Esophagus squamous epithelium (tissue), 5 donors: Measurements from ENCODE around the gene ARHGAP23. TPM values are rescaled to one million over a fixed set of nuclear protein-coding genes. Genes with fewer than 3 reads are reported as not detected.

ENCODE experiments used
- DNase-seq: peaks from one replicate; lab custom pipeline; 2025; lab: John Stamatoyannopoulos, UW
- H3K27ac ChIP-seq, 4 donors: fragments of 200-600 bp; sonication (generic); one replicate each; pipeline ENCODE4 v1.5.1; 2016 to 2019; ENCODE audit warnings: mild to moderate bottlenecking in 1 of 4
- H3K27me3 ChIP-seq, 4 donors: fragments of 200-600 bp; sonication (generic); 1 replicate in 3 of 4; 2 replicates in 1 of 4; pipeline versions ENCODE4 v1.5.1 to v1.6.0; 2017 to 2021; ENCODE audit warnings: antibody characterized with exemption in 1 of 4
- H3K36me3 ChIP-seq, 3 donors: fragments of 200-600 bp; sonication (generic); one replicate each; pipeline ENCODE4 v1.5.1; 2016 to 2019
- H3K4me1 ChIP-seq, 3 donors: fragments of 200-600 bp; sonication (generic); one replicate each; pipeline ENCODE4 v1.5.1; 2017 to 2019
- H3K4me3 ChIP-seq, 4 donors: fragments of 200-600 bp; sonication (generic); 1 replicate in 3 of 4; 2 replicates in 1 of 4; pipeline ENCODE4 v1.5.1; 2016 to 2019; ENCODE audit warnings: mild to moderate bottlenecking in 2 of 4, moderate library complexity in 1 of 4
- H3K9me3 ChIP-seq, 3 donors: fragments of 200-600 bp; sonication (generic); one replicate each; pipeline ENCODE4 v1.5.1; 2016 to 2019
- POLR2A ChIP-seq, 4 donors: fragments of 450-650 bp; IDR thresholded peaks; one replicate each; pipeline ENCODE4 v1.6.1; 2017; ENCODE audit warnings: antibody characterized with exemption in 4 of 4, mild to moderate bottlenecking in 4 of 4, moderate library complexity in 3 of 4
- WGBS, 2 donors: methylation state at CpG; one replicate each; pipeline ENCODE4 v1.1.5; 2018; 5-methylcytosine and 5-hydroxymethylcytosine counted together
- intact Hi-C: fragments of 100-400 bp; cut with DNase I; formaldehyde crosslinking; loops from one replicate; pipeline ENCODE4 v1.15.0; 2022
- total RNA-seq, 4 donors: library from RNA; depleted of rRNA; stranded (reverse); fragments of >200 nt; gene quantifications; one replicate each; pipeline ENCODE4 v1.1.0, GENCODE V29; 2016
- TF ChIP-seq, protein P1 (sequence below), 6 experiments: fragments of 450-650 bp in 4 of 6; fragments of 200-600 bp in 2 of 6; sonication (generic) in 2 of 6; IDR thresholded peaks; one replicate each; pipeline ENCODE4 v1.5.1; 2016 to 2019; ENCODE audit warnings: antibody characterized with exemption in 6 of 6, mild to moderate bottlenecking in 4 of 6, moderate library complexity in 4 of 6
- donor health status: DM: yes; HTN: yes; CAD: no.

The ARHGAP23 gene
- total RNA-seq, 4 donors from 2014 or later: 75.3 to 180 (median 102) TPM

DNA sequence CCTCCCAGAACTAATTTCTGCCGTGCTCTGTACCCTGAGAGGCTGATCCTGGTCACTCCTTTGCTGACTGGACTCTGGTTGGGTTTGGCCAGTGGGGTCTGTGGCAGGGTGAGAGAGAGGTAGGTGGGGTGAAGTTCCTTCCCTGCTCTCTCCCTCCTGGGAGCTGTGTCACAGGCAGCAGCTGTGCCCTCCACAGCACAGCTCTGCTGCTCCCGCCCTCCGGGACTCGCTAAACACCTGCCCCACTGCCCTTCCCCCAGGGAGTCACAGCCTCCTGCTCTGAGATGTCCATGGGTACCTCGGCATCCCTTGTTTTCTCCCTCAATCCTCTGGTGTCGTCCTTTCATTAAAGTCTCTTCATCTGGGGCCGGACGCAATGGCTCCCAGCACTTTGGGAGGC is 111.1 kb downstream of the ARHGAP23 start:
- H3K4me1 ChIP-seq: no peaks in the 10 kb centered on the region
- no peak overlapping the region for H3K27ac ChIP-seq
- TF ChIP-seq, protein P1, sequence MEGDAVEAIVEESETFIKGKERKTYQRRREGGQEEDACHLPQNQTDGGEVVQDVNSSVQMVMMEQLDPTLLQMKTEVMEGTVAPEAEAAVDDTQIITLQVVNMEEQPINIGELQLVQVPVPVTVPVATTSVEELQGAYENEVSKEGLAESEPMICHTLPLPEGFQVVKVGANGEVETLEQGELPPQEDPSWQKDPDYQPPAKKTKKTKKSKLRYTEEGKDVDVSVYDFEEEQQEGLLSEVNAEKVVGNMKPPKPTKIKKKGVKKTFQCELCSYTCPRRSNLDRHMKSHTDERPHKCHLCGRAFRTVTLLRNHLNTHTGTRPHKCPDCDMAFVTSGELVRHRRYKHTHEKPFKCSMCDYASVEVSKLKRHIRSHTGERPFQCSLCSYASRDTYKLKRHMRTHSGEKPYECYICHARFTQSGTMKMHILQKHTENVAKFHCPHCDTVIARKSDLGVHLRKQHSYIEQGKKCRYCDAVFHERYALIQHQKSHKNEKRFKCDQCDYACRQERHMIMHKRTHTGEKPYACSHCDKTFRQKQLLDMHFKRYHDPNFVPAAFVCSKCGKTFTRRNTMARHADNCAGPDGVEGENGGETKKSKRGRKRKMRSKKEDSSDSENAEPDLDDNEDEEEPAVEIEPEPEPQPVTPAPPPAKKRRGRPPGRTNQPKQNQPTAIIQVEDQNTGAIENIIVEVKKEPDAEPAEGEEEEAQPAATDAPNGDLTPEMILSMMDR (IDR thresholded peaks at IDR 0.05): no peak
- no peak for TF ChIP-seq POLR2A (IDR thresholded peaks at IDR 0.05)
- no peak overlapping the region for H3K4me3 ChIP-seq
- H3K9me3 ChIP-seq: no peaks in the 10 kb centered on the region
- H3K27me3 ChIP-seq: peaks cover 0 to 71% (median 0%) of the 10 kb centered on the region in 4 donors
- DNase-seq: no peak
- 67 to 68% methylated on average over 4 to 7 of the region's 8 CpGs for WGBS, 2 donors
- H3K36me3 ChIP-seq: no peaks in the 10 kb centered on the region
- intact Hi-C loops: no loop called here

DNA sequence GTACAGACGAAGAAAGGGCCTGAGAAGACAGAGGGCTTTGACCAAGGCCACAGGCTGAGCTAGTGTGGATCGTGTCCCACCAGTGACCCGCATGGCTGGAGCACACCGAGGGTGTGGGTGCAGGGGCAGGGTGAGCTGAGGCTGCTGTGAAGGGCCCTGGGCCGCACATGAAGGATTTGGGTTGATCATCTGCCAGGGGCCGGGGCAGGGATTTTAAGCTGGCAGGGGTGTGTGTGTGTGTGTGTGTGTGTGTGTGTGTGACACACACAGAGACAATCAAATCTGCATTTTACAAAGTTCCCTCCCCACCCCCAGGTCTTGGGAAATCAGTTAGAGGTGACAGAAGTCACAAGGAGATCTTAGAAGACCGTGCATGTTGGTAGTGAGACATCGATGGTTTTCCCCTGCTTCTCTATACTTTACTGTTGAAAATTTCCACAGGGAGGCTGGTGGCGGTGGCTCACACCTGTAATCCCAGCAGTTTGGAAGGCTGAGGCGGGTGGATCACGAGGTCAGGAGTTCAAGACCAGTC is 112.3 kb downstream of the ARHGAP23 start:
- DNase-seq: no peak
- Histone ChIP-seq H3K36me3 (no peaks in the 10 kb centered on the region), H3K4me3 (no peak overlapping the region), H3K27me3 (peaks cover 0 to 75% (median 0%) of the 10 kb centered on the region in 4 donors), H3K4me1 (no peaks in the 10 kb centered on the region), H3K9me3 (no peaks in the 10 kb centered on the region), H3K27ac (no peak overlapping the region)
- intact Hi-C loops: no loop called here
- TF ChIP-seq, protein P1 (IDR thresholded peaks at IDR 0.05): no peak
- no peak for TF ChIP-seq POLR2A (IDR thresholded peaks at IDR 0.05)
- 63 to 74% methylated on average over 8 of the region's 11 CpGs for WGBS, 2 donors

DNA sequence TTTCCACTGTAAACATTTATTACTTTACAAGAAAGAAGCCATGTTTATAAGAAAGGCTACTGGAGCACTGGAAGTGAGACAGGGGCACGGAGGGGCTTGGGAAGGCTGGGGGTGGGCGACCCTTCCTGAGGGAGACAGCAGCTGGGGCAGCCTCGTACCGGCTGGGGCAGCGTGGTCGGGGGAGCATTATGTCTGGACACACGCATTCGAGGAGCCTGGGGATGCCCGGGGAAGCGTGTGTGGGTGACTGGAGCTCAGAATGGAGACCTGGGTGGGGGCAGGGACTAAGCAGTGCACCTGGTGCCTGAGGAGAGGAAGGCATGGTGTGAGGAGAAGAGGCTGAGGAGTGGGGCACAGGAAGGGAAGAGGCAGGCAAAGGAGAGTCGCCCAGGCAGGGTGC is 113.0 kb downstream of the ARHGAP23 start:
- H3K9me3 ChIP-seq: no peaks in the 10 kb centered on the region
- H3K27ac ChIP-seq: no peak overlapping the region
- TF ChIP-seq, protein P1 (IDR thresholded peaks at IDR 0.05): no peak
- no peak for TF ChIP-seq POLR2A (IDR thresholded peaks at IDR 0.05)
- peaks cover 0 to 75% (median 0%) of the 10 kb centered on the region in 4 donors for H3K27me3 ChIP-seq
- DNase-seq: no peak
- no peaks in the 10 kb centered on the region for H3K4me1 ChIP-seq
- 69 to 74% methylated on average over 11 of the region's 11 CpGs for WGBS, 2 donors
- intact Hi-C loops: no loop called here
- no peaks in the 10 kb centered on the region for H3K36me3 ChIP-seq
- no peak overlapping the region for H3K4me3 ChIP-seq

DNA sequence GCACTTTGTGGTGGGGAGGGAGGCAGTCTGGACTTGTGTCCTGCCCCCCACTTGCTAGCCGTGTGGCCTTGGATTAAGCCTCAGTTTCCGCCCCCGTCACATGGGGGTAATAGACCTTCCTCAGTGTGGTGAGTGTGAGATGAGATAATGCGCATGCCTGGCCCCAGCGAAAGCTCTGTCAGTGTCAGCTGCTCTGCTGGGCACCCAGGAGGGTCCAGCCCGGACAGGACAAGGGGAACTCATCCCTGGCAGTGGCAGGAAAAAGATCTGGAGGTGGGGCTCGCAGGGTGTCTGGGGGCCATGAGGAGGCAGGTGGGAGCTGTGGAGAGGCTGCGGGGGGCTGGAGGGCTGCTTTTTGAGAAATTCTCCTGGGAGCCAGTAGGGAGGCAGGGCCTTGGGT is 114.0 kb downstream of the ARHGAP23 start:
- Histone ChIP-seq H3K27me3 (peaks cover 0 to 75% (median 0%) of the 10 kb centered on the region in 4 donors), H3K27ac (no peak overlapping the region), H3K4me3 (no peak overlapping the region), H3K36me3 (no peaks in the 10 kb centered on the region), H3K9me3 (no peaks in the 10 kb centered on the region), H3K4me1 (no peaks in the 10 kb centered on the region)
- intact Hi-C loops: no loop called here
- TF ChIP-seq, protein P1 (IDR thresholded peaks at IDR 0.05): no peak
- TF ChIP-seq POLR2A (IDR thresholded peaks at IDR 0.05): no peak
- 64 to 82% methylated on average over 7 of the region's 8 CpGs for WGBS, 2 donors
- no peak for DNase-seq

DNA sequence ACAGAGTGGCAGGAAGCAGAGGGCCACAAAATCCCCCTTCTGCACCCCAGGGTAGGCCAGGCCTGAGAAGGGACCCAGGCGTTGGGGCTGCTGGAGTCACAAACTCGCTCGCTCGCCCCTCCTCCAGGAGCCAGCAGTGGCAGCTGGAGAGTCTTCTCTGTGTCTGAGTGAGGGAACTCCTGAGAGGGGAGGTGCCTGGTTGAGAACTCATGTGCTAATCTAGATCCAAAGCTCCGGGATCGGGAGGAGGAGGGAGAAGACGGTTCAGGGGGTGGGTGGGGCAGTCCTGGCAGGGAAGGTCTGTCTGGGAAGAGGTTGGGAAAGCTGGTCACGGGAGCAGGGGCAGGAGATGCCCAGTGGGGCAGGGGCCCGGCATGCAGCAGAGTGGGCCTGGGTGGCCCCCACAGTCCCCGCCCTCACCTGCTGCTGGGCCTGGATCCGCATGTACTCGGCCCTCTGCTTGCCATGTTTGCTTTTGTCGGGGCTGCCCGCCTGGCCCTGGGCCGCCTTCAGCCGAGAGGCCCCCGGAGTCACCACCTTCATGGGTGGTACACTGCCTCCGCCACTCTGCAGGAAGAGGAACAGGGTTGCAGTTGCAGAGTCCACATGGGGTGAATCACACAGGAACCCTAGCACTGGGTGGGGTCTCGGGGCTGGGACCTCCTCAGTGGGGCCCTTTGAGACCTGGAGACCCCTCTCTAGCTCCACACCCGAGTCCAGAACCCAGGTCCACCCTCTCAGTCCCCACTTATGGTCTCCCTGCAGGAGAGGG is 115.3 kb downstream of the ARHGAP23 start:
- Histone ChIP-seq H3K4me3 (no peak overlapping the region), H3K27ac (no peak overlapping the region), H3K36me3 (no peaks in the 10 kb centered on the region), H3K27me3 (peaks cover 0 to 77% (median 0%) of the 10 kb centered on the region in 4 donors), H3K4me1 (no peaks in the 10 kb centered on the region), H3K9me3 (no peaks in the 10 kb centered on the region)
- DNase-seq: no peak
- WGBS, 2 donors: 78 to 83% methylated on average over 9 to 11 of the region's 20 CpGs
- intact Hi-C loops: no loop called here
- TF ChIP-seq, protein P1 (IDR thresholded peaks at IDR 0.05): no peak
- TF ChIP-seq POLR2A (IDR thresholded peaks at IDR 0.05): no peak
